K562 (cell line): ENCODE data around the gene SLC2A10. TPM values are rescaled to one million over a fixed set of nuclear protein-coding genes. Genes with fewer than 3 reads are reported as not detected.
A peak's percentile ranks its signal among the peaks of the same experiment; 100 is the strongest.

ENCODE experiments used
- CREB1 ChIP-seq, 2 experiments: sonication (generic) in 1 of 2; formaldehyde crosslinking in 1 of 2; IDR thresholded peaks; 2 replicates each; pipeline versions ENCODE4 v1.6.1 to v1.8.0; 2012 to 2022; ENCODE audit warnings: inconsistent platforms in 1 of 2, mild to moderate bottlenecking in 1 of 2, missing genetic modification reagents in 1 of 2, moderate library complexity in 1 of 2
- FOXJ3 ChIP-seq: sonication (generic); formaldehyde crosslinking; IDR thresholded peaks from 2 replicates; pipeline ENCODE4 v1.4.0; 2020; ENCODE audit warnings: mild to moderate bottlenecking, missing genetic modification reagents
- GABPA ChIP-seq: fragments of 200-800 bp; sonication (Bioruptor generic); conservative IDR thresholded peaks from 2 replicates; pipeline ENCODE4 v1.6.1; 2016; ENCODE audit warnings: low read depth, missing genetic modification characterization, missing compliant biosample characterization
- NR1H2 ChIP-seq: sonication (generic); formaldehyde crosslinking; IDR thresholded peaks from 2 replicates; pipeline ENCODE4 v1.4.0; 2020; ENCODE audit warnings: mild to moderate bottlenecking, missing genetic modification reagents
- NR3C1 ChIP-seq: sonication (generic); formaldehyde crosslinking; IDR thresholded peaks from 2 replicates; pipeline ENCODE4 v1.8.1; 2022; ENCODE audit warnings: missing genetic modification reagents
- PURB ChIP-seq: sonication (generic); formaldehyde crosslinking; IDR thresholded peaks from 2 replicates; pipeline ENCODE4 v1.9.0; 2021; ENCODE audit warnings: low read depth, mild to moderate bottlenecking, missing genetic modification reagents
- XRCC4 ChIP-seq: IDR thresholded peaks from one replicate; pipeline ENCODE4 v1.6.1; 2011; ENCODE audit not compliant: insufficient read depth, insufficient read length; ENCODE audit errors: extremely low read depth
- ZNF143 ChIP-seq: sonication (generic); formaldehyde crosslinking; IDR thresholded peaks from 2 replicates; pipeline ENCODE4 v1.9.0; 2022; ENCODE audit warnings: mild to moderate bottlenecking, missing genetic modification reagents
- ZNF217 ChIP-seq: sonication (generic); formaldehyde crosslinking; IDR thresholded peaks from 2 replicates; pipeline ENCODE4 v1.8.0; 2022; ENCODE audit warnings: mild to moderate bottlenecking, missing genetic modification reagents
- polyA plus RNA-seq, 8 experiments: library from polyadenylated mRNA; depleted of rRNA in 4 of 8; stranded (reverse) in 5 of 8; unstranded in 3 of 8; fragments of >200 nt; fragmentation: Nextera tagmentation in 2 of 8; fragmentation: Illumina TruSeq in 1 of 8; extraction: Ambion mirVana in 2 of 8; extraction: Trizol in 1 of 8; gene quantifications; 2 replicates each; pipeline versions ENCODE4 v1.2.1 to v1.2.3, GENCODE V29; 2011 to 2014; ENCODE audit warnings: inconsistent platforms in 1 of 8, missing spikeins in 1 of 8
- total RNA-seq, 7 experiments: library from RNA; depleted of rRNA in 6 of 7; stranded (reverse); fragments of >200 nt in 6 of 7; fragmentation: Illumina TruSeq in 2 of 7; extraction: Trizol in 2 of 7; gene quantifications; 2 replicates each; pipeline versions ENCODE4 v1.2.1 to v1.2.3, GENCODE V29; 2011 to 2021; ENCODE audit warnings: low replicate concordance in 1 of 7
- TF ChIP-seq, protein P1 (sequence below): fragments of 450-650 bp; IDR thresholded peaks from 2 replicates; pipeline ENCODE4 v1.6.1; 2016; ENCODE audit warnings: mild to moderate bottlenecking, moderate library complexity
- TF ChIP-seq, protein P2 (sequence below): fragments of 450-650 bp; formaldehyde crosslinking; IDR thresholded peaks from 2 replicates; pipeline ENCODE4 v1.4.0; 2022; ENCODE audit warnings: missing genetic modification characterization
- TF ChIP-seq, protein P3 (sequence below): fragments of 450-650 bp; IDR thresholded peaks from 2 replicates; pipeline ENCODE4 v1.6.1; 2017; ENCODE audit warnings: antibody characterized with exemption

Gene SLC2A10
- total and polyA plus RNA-seq, 9 of the 15 experiments (the other 6 are each of a cell fraction or from before 2014, with no cell fraction given), result 0.01 to 1.8 (median 0.10) TPM

- TF ChIP-seq, protein P1, sequence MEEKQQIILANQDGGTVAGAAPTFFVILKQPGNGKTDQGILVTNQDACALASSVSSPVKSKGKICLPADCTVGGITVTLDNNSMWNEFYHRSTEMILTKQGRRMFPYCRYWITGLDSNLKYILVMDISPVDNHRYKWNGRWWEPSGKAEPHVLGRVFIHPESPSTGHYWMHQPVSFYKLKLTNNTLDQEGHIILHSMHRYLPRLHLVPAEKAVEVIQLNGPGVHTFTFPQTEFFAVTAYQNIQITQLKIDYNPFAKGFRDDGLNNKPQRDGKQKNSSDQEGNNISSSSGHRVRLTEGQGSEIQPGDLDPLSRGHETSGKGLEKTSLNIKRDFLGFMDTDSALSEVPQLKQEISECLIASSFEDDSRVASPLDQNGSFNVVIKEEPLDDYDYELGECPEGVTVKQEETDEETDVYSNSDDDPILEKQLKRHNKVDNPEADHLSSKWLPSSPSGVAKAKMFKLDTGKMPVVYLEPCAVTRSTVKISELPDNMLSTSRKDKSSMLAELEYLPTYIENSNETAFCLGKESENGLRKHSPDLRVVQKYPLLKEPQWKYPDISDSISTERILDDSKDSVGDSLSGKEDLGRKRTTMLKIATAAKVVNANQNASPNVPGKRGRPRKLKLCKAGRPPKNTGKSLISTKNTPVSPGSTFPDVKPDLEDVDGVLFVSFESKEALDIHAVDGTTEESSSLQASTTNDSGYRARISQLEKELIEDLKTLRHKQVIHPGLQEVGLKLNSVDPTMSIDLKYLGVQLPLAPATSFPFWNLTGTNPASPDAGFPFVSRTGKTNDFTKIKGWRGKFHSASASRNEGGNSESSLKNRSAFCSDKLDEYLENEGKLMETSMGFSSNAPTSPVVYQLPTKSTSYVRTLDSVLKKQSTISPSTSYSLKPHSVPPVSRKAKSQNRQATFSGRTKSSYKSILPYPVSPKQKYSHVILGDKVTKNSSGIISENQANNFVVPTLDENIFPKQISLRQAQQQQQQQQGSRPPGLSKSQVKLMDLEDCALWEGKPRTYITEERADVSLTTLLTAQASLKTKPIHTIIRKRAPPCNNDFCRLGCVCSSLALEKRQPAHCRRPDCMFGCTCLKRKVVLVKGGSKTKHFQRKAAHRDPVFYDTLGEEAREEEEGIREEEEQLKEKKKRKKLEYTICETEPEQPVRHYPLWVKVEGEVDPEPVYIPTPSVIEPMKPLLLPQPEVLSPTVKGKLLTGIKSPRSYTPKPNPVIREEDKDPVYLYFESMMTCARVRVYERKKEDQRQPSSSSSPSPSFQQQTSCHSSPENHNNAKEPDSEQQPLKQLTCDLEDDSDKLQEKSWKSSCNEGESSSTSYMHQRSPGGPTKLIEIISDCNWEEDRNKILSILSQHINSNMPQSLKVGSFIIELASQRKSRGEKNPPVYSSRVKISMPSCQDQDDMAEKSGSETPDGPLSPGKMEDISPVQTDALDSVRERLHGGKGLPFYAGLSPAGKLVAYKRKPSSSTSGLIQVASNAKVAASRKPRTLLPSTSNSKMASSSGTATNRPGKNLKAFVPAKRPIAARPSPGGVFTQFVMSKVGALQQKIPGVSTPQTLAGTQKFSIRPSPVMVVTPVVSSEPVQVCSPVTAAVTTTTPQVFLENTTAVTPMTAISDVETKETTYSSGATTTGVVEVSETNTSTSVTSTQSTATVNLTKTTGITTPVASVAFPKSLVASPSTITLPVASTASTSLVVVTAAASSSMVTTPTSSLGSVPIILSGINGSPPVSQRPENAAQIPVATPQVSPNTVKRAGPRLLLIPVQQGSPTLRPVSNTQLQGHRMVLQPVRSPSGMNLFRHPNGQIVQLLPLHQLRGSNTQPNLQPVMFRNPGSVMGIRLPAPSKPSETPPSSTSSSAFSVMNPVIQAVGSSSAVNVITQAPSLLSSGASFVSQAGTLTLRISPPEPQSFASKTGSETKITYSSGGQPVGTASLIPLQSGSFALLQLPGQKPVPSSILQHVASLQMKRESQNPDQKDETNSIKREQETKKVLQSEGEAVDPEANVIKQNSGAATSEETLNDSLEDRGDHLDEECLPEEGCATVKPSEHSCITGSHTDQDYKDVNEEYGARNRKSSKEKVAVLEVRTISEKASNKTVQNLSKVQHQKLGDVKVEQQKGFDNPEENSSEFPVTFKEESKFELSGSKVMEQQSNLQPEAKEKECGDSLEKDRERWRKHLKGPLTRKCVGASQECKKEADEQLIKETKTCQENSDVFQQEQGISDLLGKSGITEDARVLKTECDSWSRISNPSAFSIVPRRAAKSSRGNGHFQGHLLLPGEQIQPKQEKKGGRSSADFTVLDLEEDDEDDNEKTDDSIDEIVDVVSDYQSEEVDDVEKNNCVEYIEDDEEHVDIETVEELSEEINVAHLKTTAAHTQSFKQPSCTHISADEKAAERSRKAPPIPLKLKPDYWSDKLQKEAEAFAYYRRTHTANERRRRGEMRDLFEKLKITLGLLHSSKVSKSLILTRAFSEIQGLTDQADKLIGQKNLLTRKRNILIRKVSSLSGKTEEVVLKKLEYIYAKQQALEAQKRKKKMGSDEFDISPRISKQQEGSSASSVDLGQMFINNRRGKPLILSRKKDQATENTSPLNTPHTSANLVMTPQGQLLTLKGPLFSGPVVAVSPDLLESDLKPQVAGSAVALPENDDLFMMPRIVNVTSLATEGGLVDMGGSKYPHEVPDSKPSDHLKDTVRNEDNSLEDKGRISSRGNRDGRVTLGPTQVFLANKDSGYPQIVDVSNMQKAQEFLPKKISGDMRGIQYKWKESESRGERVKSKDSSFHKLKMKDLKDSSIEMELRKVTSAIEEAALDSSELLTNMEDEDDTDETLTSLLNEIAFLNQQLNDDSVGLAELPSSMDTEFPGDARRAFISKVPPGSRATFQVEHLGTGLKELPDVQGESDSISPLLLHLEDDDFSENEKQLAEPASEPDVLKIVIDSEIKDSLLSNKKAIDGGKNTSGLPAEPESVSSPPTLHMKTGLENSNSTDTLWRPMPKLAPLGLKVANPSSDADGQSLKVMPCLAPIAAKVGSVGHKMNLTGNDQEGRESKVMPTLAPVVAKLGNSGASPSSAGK, result no peak
- TF ChIP-seq GABPA (tag) (peak; percentile 70), CREB1 (IDR thresholded peaks at IDR 0.05) (no peak), CREB1 (CRISPR knock-in tag; IDR thresholded peaks at IDR 0.05) (no peak), ZNF143 (CRISPR knock-in tag) (no peak), FOXJ3 (CRISPR knock-in tag) (no peak), NR3C1 (no peak), PURB (CRISPR knock-in tag) (no peak), XRCC4 (no peak), ZNF217 (CRISPR knock-in tag) (no peak), NR1H2 (no peak)
- TF ChIP-seq, protein P2, sequence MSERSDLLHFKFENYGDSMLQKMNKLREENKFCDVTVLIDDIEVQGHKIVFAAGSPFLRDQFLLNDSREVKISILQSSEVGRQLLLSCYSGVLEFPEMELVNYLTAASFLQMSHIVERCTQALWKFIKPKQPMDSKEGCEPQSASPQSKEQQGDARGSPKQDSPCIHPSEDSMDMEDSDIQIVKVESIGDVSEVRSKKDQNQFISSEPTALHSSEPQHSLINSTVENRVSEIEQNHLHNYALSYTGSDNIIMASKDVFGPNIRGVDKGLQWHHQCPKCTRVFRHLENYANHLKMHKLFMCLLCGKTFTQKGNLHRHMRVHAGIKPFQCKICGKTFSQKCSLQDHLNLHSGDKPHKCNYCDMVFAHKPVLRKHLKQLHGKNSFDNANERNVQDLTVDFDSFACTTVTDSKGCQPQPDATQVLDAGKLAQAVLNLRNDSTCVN (CRISPR knock-in tag), result no peak
- TF ChIP-seq, protein P3, sequence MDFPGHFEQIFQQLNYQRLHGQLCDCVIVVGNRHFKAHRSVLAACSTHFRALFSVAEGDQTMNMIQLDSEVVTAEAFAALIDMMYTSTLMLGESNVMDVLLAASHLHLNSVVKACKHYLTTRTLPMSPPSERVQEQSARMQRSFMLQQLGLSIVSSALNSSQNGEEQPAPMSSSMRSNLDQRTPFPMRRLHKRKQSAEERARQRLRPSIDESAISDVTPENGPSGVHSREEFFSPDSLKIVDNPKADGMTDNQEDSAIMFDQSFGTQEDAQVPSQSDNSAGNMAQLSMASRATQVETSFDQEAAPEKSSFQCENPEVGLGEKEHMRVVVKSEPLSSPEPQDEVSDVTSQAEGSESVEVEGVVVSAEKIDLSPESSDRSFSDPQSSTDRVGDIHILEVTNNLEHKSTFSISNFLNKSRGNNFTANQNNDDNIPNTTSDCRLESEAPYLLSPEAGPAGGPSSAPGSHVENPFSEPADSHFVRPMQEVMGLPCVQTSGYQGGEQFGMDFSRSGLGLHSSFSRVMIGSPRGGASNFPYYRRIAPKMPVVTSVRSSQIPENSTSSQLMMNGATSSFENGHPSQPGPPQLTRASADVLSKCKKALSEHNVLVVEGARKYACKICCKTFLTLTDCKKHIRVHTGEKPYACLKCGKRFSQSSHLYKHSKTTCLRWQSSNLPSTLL, result no peak
These were observed 48.6 kb downstream of the SLC2A10 start (continued) for GRCh38 chr20:46757754-46758678.
